Stimulated activated CD8-positive, alpha-beta memory T cell treated with anti-CD3 and anti-CD28 coated beads, Interleukin-7, amount 100 ng/mL, for 24 hours (primary cell): ENCODE results near the gene PNPLA8.

Experiments
- DNase-seq: peaks from one replicate; pipeline ENCODE4 v3.0.0-alpha.2; 2020; ENCODE audit warnings: low read depth

Gene PNPLA8

GRCh38 chr7:108441392-108441955 lies 84.5 kb downstream of the PNPLA8 start:
- no peak for DNase-seq

GRCh38 chr7:108440613-108441012 lies 85.3 kb downstream of the PNPLA8 start:
- DNase-seq, result no peak

DNA sequence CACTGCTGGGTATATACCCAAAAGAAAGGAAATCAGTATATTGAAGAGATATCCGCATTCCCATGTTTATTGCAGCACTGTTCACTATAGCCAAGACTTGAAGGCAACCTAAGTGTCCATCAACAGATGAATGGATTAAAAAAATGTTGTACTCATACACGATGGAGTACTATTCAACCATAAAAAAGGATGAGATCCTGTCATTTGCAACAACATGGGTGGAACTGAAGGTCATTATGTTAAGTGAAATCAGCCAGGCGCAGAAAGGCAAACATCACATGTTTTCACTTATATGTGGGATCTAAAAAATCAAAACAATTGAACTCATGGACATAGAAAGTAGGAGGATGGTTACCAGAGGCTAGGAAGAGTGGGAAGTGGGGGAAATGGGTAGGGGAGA lies 89.0 kb downstream of the PNPLA8 start:
- no peak for DNase-seq

- no peak for DNase-seq
These were observed 91.9 kb downstream of the PNPLA8 start for GRCh38 chr7:108434010-108434409.

DNA sequence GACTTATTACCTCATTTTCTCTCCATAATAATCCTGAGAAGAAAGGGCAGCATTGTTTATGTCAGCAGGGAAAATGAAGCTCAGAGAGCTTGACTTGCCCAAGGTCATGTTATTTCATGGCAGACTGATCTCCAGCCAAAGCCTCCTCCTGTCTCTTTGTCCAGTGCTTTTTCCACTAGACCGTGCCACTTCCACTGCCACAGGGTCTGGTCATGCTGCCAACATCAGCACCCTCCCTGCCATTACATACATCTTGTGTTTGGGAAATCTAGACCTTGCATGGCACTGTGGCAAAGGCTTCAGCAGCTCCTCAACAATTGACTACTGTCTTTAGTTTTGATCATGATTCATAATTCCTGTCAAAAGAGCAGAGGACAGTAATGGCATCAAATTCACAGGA lies 94.8 kb downstream of the PNPLA8 start:
- no peak for DNase-seq

- no peak for DNase-seq
These were observed 95.3 kb downstream of the PNPLA8 start for GRCh38 chr7:108430664-108431063.

DNA sequence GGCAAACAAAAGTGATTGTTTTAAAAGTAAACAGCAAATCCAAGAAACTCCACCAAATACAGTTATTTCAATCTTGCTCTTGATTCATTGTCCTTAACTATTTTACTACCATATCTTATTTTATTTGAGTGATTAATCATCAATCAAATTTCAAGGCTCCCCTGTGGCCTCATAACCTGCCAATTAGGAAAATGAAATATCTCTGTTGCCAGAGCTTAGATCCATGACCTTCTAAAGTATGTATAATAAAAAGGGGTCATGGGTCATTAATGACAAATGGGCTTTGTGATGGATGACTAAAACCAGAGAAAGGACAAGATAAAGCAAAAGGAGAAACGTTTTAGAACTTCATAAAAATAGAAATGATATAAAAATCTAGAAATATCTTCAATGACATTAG lies 98.2 kb downstream of the PNPLA8 start:
- DNase-seq, result no peak

DNA sequence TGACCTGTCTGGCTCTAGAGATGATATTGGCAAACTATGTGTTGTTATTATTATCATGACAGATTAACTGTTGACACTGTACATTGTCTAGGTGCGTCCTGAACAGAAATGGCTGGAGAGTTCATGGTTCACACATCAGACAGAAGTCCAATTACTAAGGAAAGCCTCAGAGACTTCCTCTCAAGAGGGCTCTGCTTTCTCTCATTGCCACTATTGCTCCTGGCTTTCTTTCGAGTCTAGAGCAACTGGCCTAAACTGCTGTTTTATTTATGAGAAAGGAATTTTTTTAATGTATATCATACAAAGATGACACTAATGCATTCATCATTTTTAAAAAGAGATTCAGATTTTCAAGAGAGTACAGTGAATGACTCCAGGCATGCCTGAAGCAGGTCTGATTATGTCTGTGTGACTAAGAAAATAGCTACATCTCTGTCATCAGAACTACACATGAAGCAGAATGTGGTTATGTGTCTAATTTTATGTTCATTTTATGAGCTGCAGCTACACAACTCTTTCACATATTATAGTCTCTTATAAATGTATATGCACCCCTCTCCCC lies 100.1 kb downstream of the PNPLA8 start:
- DNase-seq, result no peak

DNA sequence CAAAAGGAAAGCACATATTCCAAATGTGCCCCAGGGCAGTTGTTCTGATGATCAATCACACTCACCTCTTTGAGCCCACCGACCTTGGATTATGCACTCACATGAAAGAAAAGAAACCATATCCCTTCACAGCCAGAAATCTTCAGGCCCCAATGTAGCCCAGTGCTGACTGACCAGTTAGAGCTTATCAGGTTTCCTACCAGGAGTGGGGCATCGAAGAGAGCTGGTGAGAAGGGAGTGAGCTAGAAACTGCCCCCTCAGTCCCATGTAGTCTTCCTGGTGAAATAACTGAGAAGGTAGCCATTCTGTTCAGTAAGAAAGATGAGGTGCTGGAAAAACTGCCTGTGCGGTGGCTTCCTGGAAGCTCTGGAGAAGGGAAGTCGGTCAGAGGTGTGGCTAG lies 101.9 kb downstream of the PNPLA8 start:
- no peak for DNase-seq

DNA sequence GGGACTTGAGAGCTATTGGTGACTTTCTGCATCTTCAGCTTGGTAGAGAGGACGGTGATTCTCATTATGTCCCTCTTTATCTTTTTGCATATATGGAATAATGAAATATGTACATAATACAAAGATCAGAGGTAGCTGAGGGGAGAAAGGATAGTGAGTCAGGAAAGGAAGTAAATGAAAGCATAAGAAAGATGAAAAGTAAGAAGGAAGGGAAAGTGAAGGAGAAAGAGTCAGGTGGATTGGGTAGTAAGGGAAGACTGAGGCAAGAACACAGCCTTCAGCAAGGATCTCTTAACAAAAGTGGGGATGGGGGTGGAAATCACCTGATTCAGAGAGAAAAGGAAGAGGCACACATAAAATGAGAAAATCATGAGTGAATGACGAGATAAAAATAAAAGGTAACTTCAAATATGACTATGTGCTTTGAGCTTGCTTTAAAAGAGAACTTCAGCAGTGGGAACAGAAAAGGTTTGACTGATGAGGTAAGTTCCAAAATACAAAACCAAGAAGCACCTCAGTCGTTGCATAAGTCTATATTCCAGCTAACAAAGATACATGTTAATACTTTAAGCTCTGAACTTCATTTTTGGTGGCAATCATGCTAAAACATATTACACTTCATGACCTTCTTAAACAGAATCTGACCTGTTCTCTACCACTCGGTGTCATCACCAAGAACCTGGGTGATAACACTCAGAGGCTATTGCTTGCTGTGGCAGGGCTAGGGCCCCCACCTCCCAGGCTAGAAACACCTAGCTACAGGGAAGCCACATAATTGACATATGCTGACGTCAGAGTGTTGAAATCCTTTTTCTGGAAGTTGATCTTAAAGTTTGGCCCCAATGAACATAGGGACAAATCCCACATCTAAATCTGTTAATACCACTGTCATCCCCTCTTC lies 102.6 kb downstream of the PNPLA8 start:
- no peak for DNase-seq

DNA sequence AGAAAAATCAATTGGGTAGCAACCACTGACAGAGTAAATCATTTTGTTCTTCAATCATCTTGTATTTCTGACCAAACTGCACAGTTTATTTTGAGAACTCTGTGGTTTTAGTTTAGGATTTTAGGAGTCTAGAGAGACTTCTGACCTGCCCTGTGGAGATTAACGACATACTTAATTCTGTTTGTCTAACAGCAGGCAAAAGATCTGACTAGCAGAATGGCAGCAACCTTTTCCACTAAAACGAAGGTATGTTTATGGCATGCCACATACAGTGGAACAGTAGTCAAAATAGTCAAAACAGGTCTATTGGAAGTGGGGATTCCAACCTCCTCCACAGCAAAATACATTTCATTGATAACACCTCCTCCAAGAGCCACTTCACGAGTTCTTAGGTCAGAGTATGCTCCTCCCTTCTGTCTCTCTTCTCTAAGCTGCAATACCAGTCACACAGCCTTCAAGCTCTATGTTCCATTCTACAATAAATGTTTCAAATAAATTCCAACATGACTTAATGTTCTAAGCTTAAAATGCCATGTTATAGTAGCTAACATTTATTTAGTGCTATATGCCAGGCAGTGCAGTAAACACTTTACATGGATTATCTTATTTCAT lies 104.1 kb downstream of the PNPLA8 start:
- DNase-seq, result no peak
